ENCODE data around the gene CHRNB2.

CHRNB2 gene

DNA sequence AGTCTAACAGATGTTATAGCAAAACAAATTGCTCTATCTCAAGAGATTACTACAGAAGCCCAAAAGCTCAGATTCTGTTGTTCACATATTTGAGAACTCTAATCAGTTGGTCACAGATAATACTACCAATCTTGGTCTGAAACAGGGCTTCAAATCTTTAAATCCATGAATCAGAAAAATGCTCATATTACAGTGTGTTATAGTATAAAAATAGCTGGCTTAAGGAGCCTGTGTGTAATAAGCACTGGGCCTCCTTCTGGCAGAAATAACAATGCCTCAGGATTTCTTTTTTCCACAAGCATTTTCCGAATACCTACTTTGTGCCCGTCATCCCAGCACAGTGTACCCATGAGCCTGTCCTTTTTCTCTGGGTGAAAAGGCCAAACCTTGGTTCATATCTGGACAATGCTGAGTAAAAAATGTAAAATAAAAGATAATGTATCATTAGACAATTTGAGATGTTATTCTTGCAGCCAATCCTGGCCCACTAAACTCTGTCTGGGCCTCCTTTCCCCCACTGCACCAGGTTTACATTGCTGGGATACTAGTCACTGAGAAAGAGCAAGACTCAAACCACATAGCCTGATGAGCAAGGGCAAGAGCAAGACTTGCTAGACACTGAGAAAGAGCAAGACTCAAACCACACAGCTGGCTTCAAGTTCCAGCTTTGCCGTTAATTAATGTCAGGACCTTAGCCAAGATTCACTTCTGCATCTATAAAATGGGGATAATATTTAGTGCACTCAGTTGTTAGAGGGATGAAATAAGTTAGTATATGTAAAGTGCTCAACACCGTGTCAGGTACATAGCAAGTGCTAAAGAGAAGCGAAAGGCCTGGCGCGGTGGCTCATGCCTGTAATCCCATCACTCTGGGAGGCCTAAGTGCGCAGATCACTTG is 57.4 kb downstream of the CHRNB2 start:
- TF ChIP-seq, protein P1, sequence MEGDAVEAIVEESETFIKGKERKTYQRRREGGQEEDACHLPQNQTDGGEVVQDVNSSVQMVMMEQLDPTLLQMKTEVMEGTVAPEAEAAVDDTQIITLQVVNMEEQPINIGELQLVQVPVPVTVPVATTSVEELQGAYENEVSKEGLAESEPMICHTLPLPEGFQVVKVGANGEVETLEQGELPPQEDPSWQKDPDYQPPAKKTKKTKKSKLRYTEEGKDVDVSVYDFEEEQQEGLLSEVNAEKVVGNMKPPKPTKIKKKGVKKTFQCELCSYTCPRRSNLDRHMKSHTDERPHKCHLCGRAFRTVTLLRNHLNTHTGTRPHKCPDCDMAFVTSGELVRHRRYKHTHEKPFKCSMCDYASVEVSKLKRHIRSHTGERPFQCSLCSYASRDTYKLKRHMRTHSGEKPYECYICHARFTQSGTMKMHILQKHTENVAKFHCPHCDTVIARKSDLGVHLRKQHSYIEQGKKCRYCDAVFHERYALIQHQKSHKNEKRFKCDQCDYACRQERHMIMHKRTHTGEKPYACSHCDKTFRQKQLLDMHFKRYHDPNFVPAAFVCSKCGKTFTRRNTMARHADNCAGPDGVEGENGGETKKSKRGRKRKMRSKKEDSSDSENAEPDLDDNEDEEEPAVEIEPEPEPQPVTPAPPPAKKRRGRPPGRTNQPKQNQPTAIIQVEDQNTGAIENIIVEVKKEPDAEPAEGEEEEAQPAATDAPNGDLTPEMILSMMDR (IDR thresholded peaks at IDR 0.05; ENCODE audit: insufficient read depth, low read length, poor library complexity, severe bottlenecking), result no peak
- no peak overlapping the region for H3K4me3 ChIP-seq (replicated peaks; ENCODE audit: low read depth, low read length)
- peaks cover 2% of the 10 kb centered on the region for H3K36me3 ChIP-seq (ENCODE audit: control insufficient read depth, insufficient read depth, low read length)
- no peaks in the 10 kb centered on the region for H3K27me3 ChIP-seq (replicated peaks; ENCODE audit: control insufficient read depth, insufficient read depth, low read length)
- no peak for DNase-seq (ENCODE audit: extremely low read depth, insufficient read length)

DNA sequence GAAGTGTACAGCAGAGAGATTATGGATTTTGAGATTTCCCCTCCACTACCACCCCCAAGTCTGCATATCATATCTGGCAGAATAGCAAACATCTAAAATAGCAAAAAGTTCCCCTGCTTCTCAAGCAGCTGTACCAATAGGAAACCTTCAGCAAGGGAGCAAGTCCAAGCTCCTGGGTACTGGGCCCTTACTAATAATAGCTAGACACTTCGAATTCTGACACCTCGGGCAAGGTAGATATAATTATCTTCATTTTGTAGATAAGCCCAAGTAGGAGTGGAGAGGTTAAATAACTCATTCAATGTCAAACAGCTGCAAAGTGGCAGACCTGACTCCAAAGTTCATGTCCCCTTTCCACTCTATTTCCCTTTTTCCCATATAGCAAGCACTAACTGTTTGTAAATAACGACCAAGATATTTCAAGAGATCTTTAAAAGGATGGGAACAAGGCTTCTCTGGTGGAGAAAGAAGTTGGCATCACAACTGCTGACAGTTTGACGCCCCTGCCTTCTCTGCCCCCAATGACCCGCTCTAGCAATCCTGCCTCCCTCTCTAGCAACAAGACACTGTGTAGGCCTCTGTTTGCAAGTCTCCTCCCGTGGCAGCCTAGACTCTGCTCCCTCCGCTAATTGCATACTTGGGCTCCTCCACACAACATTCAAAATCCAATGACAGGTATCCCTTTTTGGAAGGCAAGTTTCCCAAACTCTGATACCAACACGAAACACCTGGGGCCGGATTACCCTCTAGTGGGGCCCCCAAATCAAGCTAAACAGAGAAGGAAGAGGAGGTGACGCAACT is 59.1 kb downstream of the CHRNB2 start:
- Histone ChIP-seq H3K36me3 (ENCODE audit: control insufficient read depth, insufficient read depth, low read length) (peaks cover 2% of the 10 kb centered on the region), H3K4me3 (replicated peaks; ENCODE audit: low read depth, low read length) (peak overlapping the region; percentile 92), H3K27me3 (replicated peaks; ENCODE audit: control insufficient read depth, insufficient read depth, low read length) (no peaks in the 10 kb centered on the region)
- TF ChIP-seq, protein P1 (IDR thresholded peaks at IDR 0.05; ENCODE audit: insufficient read depth, low read length, poor library complexity, severe bottlenecking), result no peak
- DNase-seq (ENCODE audit: extremely low read depth, insufficient read length), result no peak

DNA sequence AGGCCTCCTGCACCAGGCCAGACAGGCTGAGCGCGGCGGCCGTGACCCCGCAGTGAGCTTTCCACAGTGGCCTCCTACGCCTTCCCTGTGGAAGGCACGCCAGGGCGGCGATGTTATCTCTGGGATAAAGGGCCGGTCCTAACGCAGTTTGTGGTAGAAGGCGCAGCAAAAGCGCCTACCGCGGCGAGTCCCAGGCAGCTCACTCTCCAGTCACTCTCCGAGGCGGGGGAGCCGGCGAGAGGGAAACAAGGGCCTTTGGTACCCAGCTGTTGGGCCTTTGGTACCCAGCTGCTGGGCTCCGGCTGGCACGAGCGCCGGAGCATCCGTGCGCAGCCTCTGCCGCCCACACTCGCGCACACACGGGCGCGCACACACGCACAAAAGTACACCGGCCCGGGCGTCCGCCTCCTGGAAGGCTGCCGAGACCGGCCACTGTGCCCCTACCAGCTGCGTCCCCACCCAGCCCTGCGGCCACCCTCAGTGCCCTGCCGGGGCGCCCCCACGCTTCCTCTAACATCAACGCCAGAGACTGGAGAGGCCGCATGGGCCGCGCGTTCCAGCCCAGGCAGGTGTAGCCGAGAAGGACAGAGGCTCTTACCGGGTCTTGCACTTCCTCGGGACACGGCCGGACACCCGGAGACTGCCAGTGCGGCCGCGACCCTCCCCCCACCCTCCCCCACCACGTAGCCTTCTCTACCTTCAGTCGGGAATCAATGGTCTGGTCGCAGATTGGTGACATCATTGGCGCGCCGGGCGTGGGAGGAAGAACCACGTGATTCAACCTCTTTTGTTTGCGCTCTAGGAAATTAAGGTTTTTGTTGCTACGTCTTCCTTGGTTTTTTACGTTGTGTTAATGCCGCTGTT is 59.9 kb downstream of the CHRNB2 start:
- no peaks in the 10 kb centered on the region for H3K27me3 ChIP-seq (replicated peaks; ENCODE audit: control insufficient read depth, insufficient read depth, low read length)
- DNase-seq (ENCODE audit: extremely low read depth, insufficient read length), result peak; percentile 80
- TF ChIP-seq, protein P1 (IDR thresholded peaks at IDR 0.05; ENCODE audit: insufficient read depth, low read length, poor library complexity, severe bottlenecking), result peak; percentile 19
- H3K36me3 ChIP-seq (ENCODE audit: control insufficient read depth, insufficient read depth, low read length), result peaks cover 2% of the 10 kb centered on the region
- peak overlapping the region; percentile 92 for H3K4me3 ChIP-seq (replicated peaks; ENCODE audit: low read depth, low read length)

DNA sequence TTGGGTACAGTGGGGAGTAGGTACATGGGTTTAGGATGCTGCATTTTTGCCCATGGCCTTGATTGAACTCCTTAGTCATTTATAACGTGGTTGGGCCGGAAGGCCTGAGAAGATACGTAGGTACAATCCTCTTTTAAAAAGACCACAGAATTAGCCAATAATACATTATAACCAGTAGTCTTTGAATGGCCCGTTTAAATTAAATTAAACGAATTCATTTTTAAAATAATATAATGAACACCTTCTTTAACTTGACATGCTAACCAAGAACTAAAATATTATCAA is 60.5 kb downstream of the CHRNB2 start:
- Histone ChIP-seq H3K36me3 (ENCODE audit: control insufficient read depth, insufficient read depth, low read length) (peaks cover 2% of the 10 kb centered on the region), H3K27me3 (replicated peaks; ENCODE audit: control insufficient read depth, insufficient read depth, low read length) (no peaks in the 10 kb centered on the region), H3K4me3 (replicated peaks; ENCODE audit: low read depth, low read length) (peak overlapping the region; percentile 92)
- TF ChIP-seq, protein P1 (IDR thresholded peaks at IDR 0.05; ENCODE audit: insufficient read depth, low read length, poor library complexity, severe bottlenecking), result no peak
- no peak for DNase-seq (ENCODE audit: extremely low read depth, insufficient read length)

DNA sequence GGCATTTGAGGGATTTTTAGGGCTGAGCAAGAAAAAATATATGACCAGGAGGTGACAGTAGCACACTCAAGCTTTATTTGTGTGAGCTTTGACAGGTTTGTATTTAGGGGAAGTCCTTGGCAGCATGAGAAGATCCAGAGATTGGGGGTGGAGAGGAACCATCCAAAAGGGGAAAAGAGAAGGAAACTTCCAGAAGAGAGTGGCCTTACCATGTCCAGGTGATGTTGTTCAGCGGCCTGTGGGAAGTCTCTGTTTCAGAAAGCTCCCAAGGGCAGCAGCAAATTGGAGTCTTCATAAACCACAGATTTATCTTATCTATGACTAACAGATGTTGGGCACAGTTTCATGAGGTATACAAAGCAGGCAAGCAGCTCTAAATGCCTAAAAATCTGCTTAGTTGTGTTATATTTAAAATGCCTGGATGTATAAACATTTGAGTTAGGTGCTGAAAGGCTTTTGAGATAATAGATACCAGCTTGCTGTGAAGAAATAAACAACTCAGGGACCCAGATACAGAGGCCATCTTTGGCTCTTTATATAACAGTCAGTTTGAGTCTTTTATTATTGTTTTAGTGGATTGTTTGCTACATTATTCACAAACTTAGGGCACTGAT is 61.6 kb downstream of the CHRNB2 start:
- Histone ChIP-seq H3K27me3 (replicated peaks; ENCODE audit: control insufficient read depth, insufficient read depth, low read length) (no peaks in the 10 kb centered on the region), H3K4me3 (replicated peaks; ENCODE audit: low read depth, low read length) (no peak overlapping the region), H3K36me3 (ENCODE audit: control insufficient read depth, insufficient read depth, low read length) (no peaks in the 10 kb centered on the region; the same call in 1 of the 2 replicates)
- no peak for DNase-seq (ENCODE audit: extremely low read depth, insufficient read length)
- TF ChIP-seq, protein P1 (IDR thresholded peaks at IDR 0.05; ENCODE audit: insufficient read depth, low read length, poor library complexity, severe bottlenecking), result no peak

All from GM06990 (cell line).